ENCODE results near the gene STAG3. TPM values are rescaled to one million over a fixed set of nuclear protein-coding genes. Genes with fewer than 3 reads are reported as not detected.
A peak's percentile ranks its signal among the peaks of the same experiment; 100 is the strongest.
"Not testable (repeated sequence)": the region's sequence is repeated elsewhere in the genome, so short reads cannot be mapped to it uniquely, and the experiment has no call there.

STAG3 gene, protein sequence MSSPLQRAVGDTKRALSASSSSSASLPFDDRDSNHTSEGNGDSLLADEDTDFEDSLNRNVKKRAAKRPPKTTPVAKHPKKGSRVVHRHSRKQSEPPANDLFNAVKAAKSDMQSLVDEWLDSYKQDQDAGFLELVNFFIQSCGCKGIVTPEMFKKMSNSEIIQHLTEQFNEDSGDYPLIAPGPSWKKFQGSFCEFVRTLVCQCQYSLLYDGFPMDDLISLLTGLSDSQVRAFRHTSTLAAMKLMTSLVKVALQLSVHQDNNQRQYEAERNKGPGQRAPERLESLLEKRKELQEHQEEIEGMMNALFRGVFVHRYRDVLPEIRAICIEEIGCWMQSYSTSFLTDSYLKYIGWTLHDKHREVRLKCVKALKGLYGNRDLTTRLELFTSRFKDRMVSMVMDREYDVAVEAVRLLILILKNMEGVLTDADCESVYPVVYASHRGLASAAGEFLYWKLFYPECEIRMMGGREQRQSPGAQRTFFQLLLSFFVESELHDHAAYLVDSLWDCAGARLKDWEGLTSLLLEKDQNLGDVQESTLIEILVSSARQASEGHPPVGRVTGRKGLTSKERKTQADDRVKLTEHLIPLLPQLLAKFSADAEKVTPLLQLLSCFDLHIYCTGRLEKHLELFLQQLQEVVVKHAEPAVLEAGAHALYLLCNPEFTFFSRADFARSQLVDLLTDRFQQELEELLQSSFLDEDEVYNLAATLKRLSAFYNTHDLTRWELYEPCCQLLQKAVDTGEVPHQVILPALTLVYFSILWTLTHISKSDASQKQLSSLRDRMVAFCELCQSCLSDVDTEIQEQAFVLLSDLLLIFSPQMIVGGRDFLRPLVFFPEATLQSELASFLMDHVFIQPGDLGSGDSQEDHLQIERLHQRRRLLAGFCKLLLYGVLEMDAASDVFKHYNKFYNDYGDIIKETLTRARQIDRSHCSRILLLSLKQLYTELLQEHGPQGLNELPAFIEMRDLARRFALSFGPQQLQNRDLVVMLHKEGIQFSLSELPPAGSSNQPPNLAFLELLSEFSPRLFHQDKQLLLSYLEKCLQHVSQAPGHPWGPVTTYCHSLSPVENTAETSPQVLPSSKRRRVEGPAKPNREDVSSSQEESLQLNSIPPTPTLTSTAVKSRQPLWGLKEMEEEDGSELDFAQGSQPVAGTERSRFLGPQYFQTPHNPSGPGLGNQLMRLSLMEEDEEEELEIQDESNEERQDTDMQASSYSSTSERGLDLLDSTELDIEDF
- 1 to 10 TPM in 2 of 6 donors, under 1 TPM in 4; 0.19 to 1.2 (median 0.94) TPM for total RNA-seq
- polyA plus RNA-seq: under 1 TPM; 0.99 TPM

DNA sequence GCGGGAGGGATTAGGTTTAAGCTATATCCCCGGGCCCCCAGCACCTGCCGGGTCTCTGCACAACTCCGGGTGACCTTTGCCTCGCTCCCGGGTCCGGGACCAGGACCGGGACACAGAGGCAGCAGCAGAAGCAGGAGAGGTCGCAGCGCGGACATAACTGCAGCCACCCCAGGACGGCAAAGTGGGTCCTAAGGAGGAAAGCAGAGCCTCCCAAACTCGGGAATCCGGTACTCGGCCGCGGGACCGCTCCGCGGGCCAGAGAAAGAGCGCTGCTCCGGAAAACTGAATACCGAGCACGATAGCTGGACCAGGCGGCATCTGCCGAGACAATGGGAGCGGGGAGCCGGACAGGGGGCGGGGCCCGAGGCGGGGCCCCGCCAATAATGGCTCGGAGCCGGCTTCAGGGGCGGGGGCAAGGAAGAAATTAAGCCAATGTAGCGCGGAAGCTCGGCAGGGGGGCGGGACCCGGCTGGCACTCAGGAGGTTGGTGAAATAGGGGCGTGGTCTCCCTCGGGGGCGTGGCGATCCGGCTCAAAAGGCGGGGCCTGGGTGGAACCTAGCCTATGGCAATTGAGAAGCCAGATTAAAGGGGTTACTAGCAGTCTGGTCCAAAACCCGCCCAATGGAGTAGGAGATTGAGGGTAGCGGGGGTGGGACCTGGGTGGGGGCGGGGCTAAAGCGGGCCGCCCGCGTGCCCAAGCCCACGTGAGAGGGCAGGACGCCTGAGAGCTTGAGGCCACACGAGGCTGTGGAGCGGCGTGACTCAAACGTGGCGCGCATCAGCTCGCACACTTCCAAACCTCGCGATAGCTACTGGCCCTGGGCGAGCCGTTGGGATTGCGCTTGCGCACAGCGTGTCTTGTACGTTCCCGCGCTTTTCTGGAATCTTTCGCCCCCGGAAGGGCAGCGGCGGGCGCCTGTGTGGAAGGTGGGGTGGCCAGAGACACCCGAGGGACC, at the start of gene STAG3, which contains the start of gene GPC2:
Gene STAG3, plus strand, starts transcription at position 874 of the 957 bp plus-strand sequence. CDS start 2,639 bp downstream, outside the sequence.
Gene GPC2, minus strand, starts transcription at position 337 of the 957 bp plus-strand sequence. Its CDS starts 182 bp downstream, at position 155.
- H3K27me3 ChIP-seq: no peaks in the 10 kb centered on the region
- intact Hi-C loops (cut with DNase I): no loop called here
- TF ChIP-seq, protein P1, sequence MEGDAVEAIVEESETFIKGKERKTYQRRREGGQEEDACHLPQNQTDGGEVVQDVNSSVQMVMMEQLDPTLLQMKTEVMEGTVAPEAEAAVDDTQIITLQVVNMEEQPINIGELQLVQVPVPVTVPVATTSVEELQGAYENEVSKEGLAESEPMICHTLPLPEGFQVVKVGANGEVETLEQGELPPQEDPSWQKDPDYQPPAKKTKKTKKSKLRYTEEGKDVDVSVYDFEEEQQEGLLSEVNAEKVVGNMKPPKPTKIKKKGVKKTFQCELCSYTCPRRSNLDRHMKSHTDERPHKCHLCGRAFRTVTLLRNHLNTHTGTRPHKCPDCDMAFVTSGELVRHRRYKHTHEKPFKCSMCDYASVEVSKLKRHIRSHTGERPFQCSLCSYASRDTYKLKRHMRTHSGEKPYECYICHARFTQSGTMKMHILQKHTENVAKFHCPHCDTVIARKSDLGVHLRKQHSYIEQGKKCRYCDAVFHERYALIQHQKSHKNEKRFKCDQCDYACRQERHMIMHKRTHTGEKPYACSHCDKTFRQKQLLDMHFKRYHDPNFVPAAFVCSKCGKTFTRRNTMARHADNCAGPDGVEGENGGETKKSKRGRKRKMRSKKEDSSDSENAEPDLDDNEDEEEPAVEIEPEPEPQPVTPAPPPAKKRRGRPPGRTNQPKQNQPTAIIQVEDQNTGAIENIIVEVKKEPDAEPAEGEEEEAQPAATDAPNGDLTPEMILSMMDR (IDR thresholded peaks at IDR 0.05): no peak
- 2 to 4% methylated on average over 77 to 78 of the region's 78 CpGs for WGBS, 2 donors
- H3K27ac ChIP-seq: no peak within 1 kb of the TSS
- no peaks in the 10 kb centered on the region for H3K4me1 ChIP-seq
- no peak for FAIRE-seq
- peak within 1 kb of the TSS in 2 of 4 donors; percentile 19 to 59 for H3K4me3 ChIP-seq
- H3K36me3 ChIP-seq: no peaks in the 10 kb centered on the region
- H3K9me3 ChIP-seq: no peaks in the 10 kb centered on the region
- peak; percentile 95 to 99 (median 96) for ATAC-seq
- peak; percentile 91 to 97 (median 95) for DNase-seq

DNA sequence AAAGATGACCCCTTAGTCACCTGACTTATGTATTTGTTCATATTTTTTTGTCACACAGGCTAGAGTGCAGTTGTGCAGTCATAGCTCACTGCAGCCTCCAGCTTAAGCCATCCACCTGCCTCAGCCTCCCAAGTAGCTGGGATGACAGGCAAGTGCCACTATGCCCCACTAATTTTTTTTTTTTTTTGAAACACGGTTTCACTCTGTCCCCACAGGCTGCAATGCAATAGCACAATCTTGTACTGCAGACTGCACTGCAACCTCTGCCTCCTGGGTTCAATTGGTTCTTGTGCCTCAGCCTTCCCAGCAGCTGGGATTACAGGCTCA, 49.1 kb upstream of the STAG3 start:
- TF ChIP-seq, protein P1 (IDR thresholded peaks at IDR 0.05): no peak
- no peaks in the 10 kb centered on the region for H3K27me3 ChIP-seq
- no peaks in the 10 kb centered on the region for H3K36me3 ChIP-seq
- ATAC-seq: no peak
- intact Hi-C loops (cut with DNase I): no loop called here
- H3K27ac ChIP-seq: no peak overlapping the region
- WGBS, 2 donors: 50 to 56% methylated on average over 1 of the region's 1 CpG
- H3K9me3 ChIP-seq: no peaks in the 10 kb centered on the region
- peaks cover 0 to 14% (median 8%) of the 10 kb centered on the region in 3 donors for H3K4me1 ChIP-seq
- FAIRE-seq: no peak
- no peak overlapping the region for H3K4me3 ChIP-seq
- DNase-seq: no peak

DNA sequence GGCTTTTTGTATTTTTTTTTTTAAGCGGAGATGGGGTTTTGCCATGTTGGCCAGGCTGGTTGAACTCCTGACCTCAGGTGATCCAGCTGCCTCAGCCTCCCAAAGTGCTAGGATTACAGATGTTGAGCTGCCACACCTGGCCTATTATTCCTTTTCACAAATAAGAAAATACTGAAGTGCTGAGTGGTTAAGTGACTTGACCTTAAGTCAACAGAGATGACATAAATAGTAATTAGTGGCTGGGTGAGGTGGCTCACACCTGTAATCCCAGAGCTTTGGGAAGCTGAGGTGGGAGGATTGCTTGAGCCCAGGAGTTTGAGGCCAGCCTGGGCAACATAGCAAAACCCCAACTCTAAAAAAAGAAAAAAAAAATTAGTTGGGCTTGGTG, 47.5 kb upstream of the STAG3 start:
- intact Hi-C loops (cut with DNase I): loop anchor here in 1 of 3 donors (10.0 kb wide), 1 partner anchor 85 kb away; the partner anchor contains the start of gene PVRIG
- H3K36me3 ChIP-seq, H3K27me3 ChIP-seq, ATAC-seq, H3K9me3 ChIP-seq, H3K4me3 ChIP-seq, DNase-seq, FAIRE-seq: not testable (repeated sequence)
- WGBS, 2 donors: 91 to 94% methylated on average over 1 of the region's 1 CpG
- Histone ChIP-seq H3K4me1 (peaks cover 0 to 14% (median 8%) of the 10 kb centered on the region in 3 donors), H3K27ac (peak overlapping the region in 3 of 4 donors; percentile 41 to 78 (median 60))

DNA sequence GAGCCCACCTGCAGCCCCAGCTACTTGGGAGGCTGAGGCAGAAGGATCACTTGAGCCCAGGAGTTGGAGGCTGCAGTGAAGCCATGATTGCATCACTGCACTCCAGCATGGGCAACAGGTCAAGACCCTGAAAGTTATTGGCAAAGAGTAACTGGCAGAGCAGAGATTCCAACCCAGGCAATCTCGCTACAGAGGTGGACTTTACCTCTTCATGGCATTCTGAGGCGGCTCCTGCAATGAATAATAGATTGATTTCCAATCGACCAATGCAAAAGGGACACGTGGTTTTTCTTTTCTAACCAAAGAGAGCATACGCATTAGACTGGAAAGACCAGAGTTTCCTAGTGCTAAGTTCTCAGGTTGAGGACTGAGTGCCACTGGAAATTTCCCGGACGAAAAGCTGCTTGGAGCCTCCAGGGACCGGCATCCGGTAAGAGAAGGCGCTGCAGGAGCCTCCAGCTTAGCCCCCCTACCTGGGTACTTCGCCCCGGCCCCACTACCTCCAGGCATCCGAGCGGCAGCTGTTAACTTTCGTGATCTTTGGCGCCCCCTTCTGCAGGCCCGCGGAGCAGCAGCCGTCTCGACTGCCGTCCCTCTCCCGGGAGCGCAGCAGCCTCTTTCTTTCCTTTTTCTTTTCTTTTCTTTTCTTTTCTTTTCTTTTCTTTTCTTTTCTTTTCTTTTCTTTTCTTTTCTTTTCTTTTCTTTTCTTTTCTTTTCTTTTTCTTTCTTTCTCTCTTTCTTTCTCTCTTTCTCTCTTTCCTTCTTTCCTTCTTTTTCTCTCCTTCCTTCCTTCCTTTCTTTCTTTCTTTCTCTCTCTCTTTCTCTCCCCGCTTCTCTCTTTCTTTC, 46.9 kb upstream of the STAG3 start:
- 3 to 5% methylated on average over 24 of the region's 24 CpGs for WGBS, 2 donors
- ATAC-seq: peak; percentile 39 to 55 (median 53)
- Histone ChIP-seq H3K27ac (peak overlapping the region; percentile 41 to 78 (median 60)), H3K9me3 (no peaks in the 10 kb centered on the region), H3K4me3 (peak overlapping the region in 2 of 4 donors; percentile 17 to 36), H3K27me3 (no peaks in the 10 kb centered on the region), H3K36me3 (no peaks in the 10 kb centered on the region), H3K4me1 (peaks cover 0 to 10% (median 4%) of the 10 kb centered on the region in 3 donors)
- FAIRE-seq: no peak
- intact Hi-C loops (cut with DNase I): loop anchor here in 1 of 3 donors (10.0 kb wide), 1 partner anchor 84 kb away; the partner anchor contains the start of gene PVRIG
- TF ChIP-seq, protein P1 (IDR thresholded peaks at IDR 0.05): peak; percentile 64 to 81 (median 69)
- peak; percentile 77 to 94 (median 88) for DNase-seq

Measured in pancreas (tissue), 10 donors.